HEK293 (cell line): ENCODE results near the gene TSPAN2.

ENCODE experiments used
- CTCF ChIA-PET: fragments of 350-600 bp; formaldehyde crosslinking; extraction: SDS; loops from one replicate; lab custom pipeline; 2021; ENCODE audit warnings: antibody characterized with exemption; lab: Yijun Ruan, JAX
- POLR2A ChIA-PET: fragments of 300-600 bp; formaldehyde crosslinking; extraction: SDS; loops from one replicate; lab custom pipeline; 2020; ENCODE audit warnings: antibody characterized with exemption, inconsistent platforms; lab: Yijun Ruan, JAX
- H3K27ac ChIP-seq: fragments of 200-500 bp; sonication (Bioruptor generic); 2 replicates; pipeline ENCODE4 v1.5.1; 2014; ENCODE audit warnings: low read depth, low read length, control low read depth, inconsistent platforms; ENCODE audit errors: extremely low read depth
- H3K36me3 ChIP-seq, 2 experiments: fragments of 200-500 bp in 1 of 2; sonication (Bioruptor generic) in 1 of 2; 1 replicate in 1 of 2; 2 replicates in 1 of 2; pipeline ENCODE4 v1.5.1; 2014 to 2017; ENCODE audit warnings: inconsistent platforms in 2 of 2, low read length in 2 of 2; ENCODE audit not compliant: control insufficient read depth in 2 of 2, insufficient read depth in 1 of 2
- H3K4me1 ChIP-seq: fragments of 200-500 bp; sonication (Bioruptor generic); 2 replicates; pipeline ENCODE4 v1.5.1; 2014; ENCODE audit warnings: mild to moderate bottlenecking, low read length, inconsistent platforms; ENCODE audit not compliant: control insufficient read depth, insufficient read depth
- H3K4me3 ChIP-seq: 2 replicates; pipeline ENCODE4 v1.5.1; 2011; ENCODE audit warnings: low read depth, mild to moderate bottlenecking, control low read depth, low read length, moderate library complexity
- H3K9me3 ChIP-seq: fragments of 200-500 bp; sonication (Bioruptor generic); 2 replicates; pipeline ENCODE4 v1.5.1; 2014; ENCODE audit warnings: low read depth, low read length, inconsistent platforms; ENCODE audit not compliant: control insufficient read depth, insufficient read depth
- BCL11A ChIP-seq: fragments of 450-650 bp; formaldehyde crosslinking; IDR thresholded peaks from 2 replicates; pipeline ENCODE4 v1.5.1; 2016; ENCODE audit warnings: low read depth, missing biosample characterization, missing genetic modification characterization
- BCL11B ChIP-seq: fragments of 450-650 bp; formaldehyde crosslinking; IDR thresholded peaks from 2 replicates; pipeline ENCODE4 v1.5.1; 2016; ENCODE audit warnings: low read depth, missing biosample characterization, missing genetic modification characterization
- GFI1B ChIP-seq: fragments of 450-650 bp; formaldehyde crosslinking; IDR thresholded peaks from 2 replicates; pipeline ENCODE4 v1.5.1; 2016; ENCODE audit warnings: missing biosample characterization, missing genetic modification characterization
- GLI2 ChIP-seq: fragments of 450-650 bp; formaldehyde crosslinking; IDR thresholded peaks from 2 replicates; pipeline ENCODE4; 2017; ENCODE audit warnings: missing biosample characterization, missing genetic modification characterization, low read depth, borderline replicate concordance
- KLF8 ChIP-seq: fragments of 450-650 bp; formaldehyde crosslinking; IDR thresholded peaks from 2 replicates; pipeline ENCODE4 v1.5.1; 2016; ENCODE audit warnings: missing biosample characterization, missing genetic modification characterization
- MZF1 ChIP-seq: fragments of 450-650 bp; formaldehyde crosslinking; IDR thresholded peaks from 2 replicates; pipeline ENCODE4 v1.5.1; 2017; ENCODE audit warnings: missing biosample characterization, missing genetic modification characterization, borderline replicate concordance
- OSR2 ChIP-seq: fragments of 450-650 bp; formaldehyde crosslinking; IDR thresholded peaks from 2 replicates; pipeline ENCODE4 v1.5.1; 2016; ENCODE audit warnings: missing biosample characterization, missing genetic modification characterization
- WT1 ChIP-seq: fragments of 450-650 bp; formaldehyde crosslinking; IDR thresholded peaks from 2 replicates; pipeline ENCODE4 v1.5.1; 2016; ENCODE audit warnings: missing biosample characterization, missing genetic modification characterization
- YY2 ChIP-seq: fragments of 450-650 bp; formaldehyde crosslinking; IDR thresholded peaks from 2 replicates; pipeline ENCODE4 v1.5.1; 2016; ENCODE audit warnings: missing biosample characterization, missing genetic modification characterization
- ZNF132 ChIP-seq: fragments of 450-650 bp; formaldehyde crosslinking; IDR thresholded peaks from 2 replicates; pipeline ENCODE4 v1.5.1; 2017; ENCODE audit warnings: missing biosample characterization, missing genetic modification characterization, borderline replicate concordance
- ZNF175 ChIP-seq: fragments of 450-650 bp; formaldehyde crosslinking; IDR thresholded peaks from 2 replicates; pipeline ENCODE4 v1.5.1; 2016; ENCODE audit warnings: missing biosample characterization, missing genetic modification characterization
- ZNF202 ChIP-seq: fragments of 450-650 bp; formaldehyde crosslinking; IDR thresholded peaks from 2 replicates; pipeline ENCODE4 v1.5.1; 2016; ENCODE audit warnings: missing biosample characterization, missing genetic modification characterization, borderline replicate concordance
- ZNF221 ChIP-seq: fragments of 450-650 bp; formaldehyde crosslinking; IDR thresholded peaks from 2 replicates; pipeline ENCODE4 v1.5.1; 2017; ENCODE audit warnings: missing biosample characterization, missing genetic modification characterization, borderline replicate concordance
- ZNF23 ChIP-seq: fragments of 450-650 bp; formaldehyde crosslinking; IDR thresholded peaks from 2 replicates; pipeline ENCODE4 v1.5.1; 2016; ENCODE audit warnings: missing biosample characterization, missing genetic modification characterization, borderline replicate concordance
- ZNF302 ChIP-seq: fragments of 450-650 bp; formaldehyde crosslinking; IDR thresholded peaks from 2 replicates; pipeline ENCODE4 v1.5.1; 2016; ENCODE audit warnings: missing biosample characterization, missing genetic modification characterization, low read depth
- ZNF433 ChIP-seq: fragments of 450-650 bp; formaldehyde crosslinking; IDR thresholded peaks from 2 replicates; pipeline ENCODE4 v1.5.1; 2016; ENCODE audit warnings: missing biosample characterization, missing genetic modification characterization, low read depth
- ZNF501 ChIP-seq: fragments of 450-650 bp; formaldehyde crosslinking; IDR thresholded peaks from 2 replicates; pipeline ENCODE4 v1.5.1; 2016; ENCODE audit warnings: missing biosample characterization, missing genetic modification characterization
- ZNF549 ChIP-seq: fragments of 450-650 bp; IDR thresholded peaks from 2 replicates; pipeline ENCODE4 v1.5.1; 2018; ENCODE audit warnings: missing biosample characterization, missing genetic modification characterization, mild to moderate bottlenecking, inconsistent platforms, moderate library complexity
- ZNF585B ChIP-seq: fragments of 450-650 bp; formaldehyde crosslinking; IDR thresholded peaks from 2 replicates; pipeline ENCODE4 v1.5.1; 2016; ENCODE audit warnings: missing biosample characterization, missing genetic modification characterization
- ZNF621 ChIP-seq: fragments of 450-650 bp; formaldehyde crosslinking; IDR thresholded peaks from 2 replicates; pipeline ENCODE4 v1.5.1; 2017; ENCODE audit warnings: missing biosample characterization, missing genetic modification characterization
- ZNF623 ChIP-seq: fragments of 450-650 bp; formaldehyde crosslinking; IDR thresholded peaks from 2 replicates; pipeline ENCODE4 v1.5.1; 2016; ENCODE audit warnings: missing biosample characterization, missing genetic modification characterization
- ZNF830 ChIP-seq: fragments of 450-650 bp; IDR thresholded peaks from 2 replicates; pipeline ENCODE4 v1.5.0; 2018; ENCODE audit warnings: missing biosample characterization, missing genetic modification characterization, low read depth, mild to moderate bottlenecking, moderate library complexity
- ZSCAN30 ChIP-seq: fragments of 450-650 bp; IDR thresholded peaks from 2 replicates; pipeline ENCODE4 v1.5.1; 2018; ENCODE audit warnings: missing biosample characterization, mild to moderate bottlenecking, missing genetic modification characterization, moderate library complexity
- TF ChIP-seq, protein P1 (sequence below): fragments of 450-650 bp; formaldehyde crosslinking; IDR thresholded peaks from 2 replicates; pipeline ENCODE4 v1.5.1; 2016; ENCODE audit warnings: missing biosample characterization, missing genetic modification characterization
- TF ChIP-seq, protein P2 (sequence below): fragments of 450-650 bp; formaldehyde crosslinking; IDR thresholded peaks from 2 replicates; pipeline ENCODE4 v1.5.1; 2016; ENCODE audit warnings: missing biosample characterization, missing genetic modification characterization
- TF ChIP-seq, protein P3 (sequence below): fragments of 450-650 bp; formaldehyde crosslinking; IDR thresholded peaks from 2 replicates; pipeline ENCODE4 v1.5.1; 2016; ENCODE audit warnings: missing biosample characterization, missing genetic modification characterization

TSPAN2 gene

DNA sequence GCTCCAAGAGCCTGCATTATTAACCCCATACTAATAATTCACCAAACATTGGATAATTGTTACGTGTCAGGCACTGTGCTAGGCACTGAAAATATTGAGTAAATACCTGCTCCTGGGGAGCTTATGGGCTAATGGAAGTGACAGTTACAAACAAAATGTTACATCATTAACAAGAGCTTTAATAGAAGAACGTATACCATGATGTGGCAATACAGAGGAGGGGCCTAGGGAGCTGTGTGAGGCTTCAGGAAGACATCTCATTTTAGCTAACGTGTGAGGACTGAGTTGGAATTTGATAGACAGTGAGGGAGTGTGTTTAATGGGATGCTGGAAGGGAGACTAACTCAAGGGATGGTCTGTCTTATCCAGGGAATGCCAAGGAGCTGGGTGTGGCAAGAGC, 16.5 kb upstream of the TSPAN2 start:
- H3K27ac ChIP-seq, result no peak overlapping the region
- H3K4me3 ChIP-seq, result no peak overlapping the region
- POLR2A ChIA-PET, result interaction anchor here (1.1 kb wide), 1 partner anchor 49 kb away, joined by 5 read pairs; no protein-coding TSS in a partner anchor
- H3K36me3 ChIP-seq, result no peaks in the 10 kb centered on the region
- CTCF ChIA-PET, result interaction anchor here (0.6 kb wide), 1 partner anchor 467 kb away, joined by 4 read pairs; no protein-coding TSS in a partner anchor
- no peaks in the 10 kb centered on the region for H3K4me1 ChIP-seq
- H3K9me3 ChIP-seq, result no peaks in the 10 kb centered on the region
- TF ChIP-seq ZNF585B (tag by site-specific recombination) (no peak), ZSCAN30 (tag by site-specific recombination) (no peak), BCL11B (no peak), WT1 (no peak), ZNF23 (no peak), YY2 (tag by site-specific recombination) (no peak)
- TF ChIP-seq, protein P1, sequence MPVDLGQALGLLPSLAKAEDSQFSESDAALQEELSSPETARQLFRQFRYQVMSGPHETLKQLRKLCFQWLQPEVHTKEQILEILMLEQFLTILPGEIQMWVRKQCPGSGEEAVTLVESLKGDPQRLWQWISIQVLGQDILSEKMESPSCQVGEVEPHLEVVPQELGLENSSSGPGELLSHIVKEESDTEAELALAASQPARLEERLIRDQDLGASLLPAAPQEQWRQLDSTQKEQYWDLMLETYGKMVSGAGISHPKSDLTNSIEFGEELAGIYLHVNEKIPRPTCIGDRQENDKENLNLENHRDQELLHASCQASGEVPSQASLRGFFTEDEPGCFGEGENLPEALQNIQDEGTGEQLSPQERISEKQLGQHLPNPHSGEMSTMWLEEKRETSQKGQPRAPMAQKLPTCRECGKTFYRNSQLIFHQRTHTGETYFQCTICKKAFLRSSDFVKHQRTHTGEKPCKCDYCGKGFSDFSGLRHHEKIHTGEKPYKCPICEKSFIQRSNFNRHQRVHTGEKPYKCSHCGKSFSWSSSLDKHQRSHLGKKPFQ (tag by site-specific recombination), result no peak

DNA sequence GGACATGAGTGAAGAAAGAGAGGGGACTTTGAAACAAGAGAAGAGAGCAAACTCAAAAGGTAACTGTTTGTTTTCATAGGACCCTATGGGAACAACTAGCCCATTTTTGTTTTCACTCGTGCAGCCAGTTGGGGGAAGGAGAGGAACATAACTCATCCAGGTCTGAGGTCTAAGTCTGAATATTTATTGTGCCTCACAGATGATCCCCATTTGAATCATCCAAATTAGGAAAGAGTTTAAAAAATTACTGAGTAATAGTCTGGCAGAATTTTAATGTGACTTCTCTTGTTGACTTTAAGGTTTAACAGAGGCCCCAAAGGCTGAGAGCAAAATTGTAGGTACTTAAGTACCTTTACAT, 10.4 kb upstream of the TSPAN2 start:
- Histone ChIP-seq H3K4me3 (no peak overlapping the region), H3K36me3 (no peaks in the 10 kb centered on the region), H3K4me1 (no peaks in the 10 kb centered on the region), H3K9me3 (no peaks in the 10 kb centered on the region), H3K27ac (no peak overlapping the region)
- ChIA-PET POLR2A (no interaction called here), CTCF (interaction anchor here (0.7 to 1.5 kb wide), 2 partner anchors 13 to 431 kb away, joined by 3 to 4 read pairs; no protein-coding TSS in a partner anchor)
- TF ChIP-seq GFI1B, result no peak
- TF ChIP-seq, protein P2, sequence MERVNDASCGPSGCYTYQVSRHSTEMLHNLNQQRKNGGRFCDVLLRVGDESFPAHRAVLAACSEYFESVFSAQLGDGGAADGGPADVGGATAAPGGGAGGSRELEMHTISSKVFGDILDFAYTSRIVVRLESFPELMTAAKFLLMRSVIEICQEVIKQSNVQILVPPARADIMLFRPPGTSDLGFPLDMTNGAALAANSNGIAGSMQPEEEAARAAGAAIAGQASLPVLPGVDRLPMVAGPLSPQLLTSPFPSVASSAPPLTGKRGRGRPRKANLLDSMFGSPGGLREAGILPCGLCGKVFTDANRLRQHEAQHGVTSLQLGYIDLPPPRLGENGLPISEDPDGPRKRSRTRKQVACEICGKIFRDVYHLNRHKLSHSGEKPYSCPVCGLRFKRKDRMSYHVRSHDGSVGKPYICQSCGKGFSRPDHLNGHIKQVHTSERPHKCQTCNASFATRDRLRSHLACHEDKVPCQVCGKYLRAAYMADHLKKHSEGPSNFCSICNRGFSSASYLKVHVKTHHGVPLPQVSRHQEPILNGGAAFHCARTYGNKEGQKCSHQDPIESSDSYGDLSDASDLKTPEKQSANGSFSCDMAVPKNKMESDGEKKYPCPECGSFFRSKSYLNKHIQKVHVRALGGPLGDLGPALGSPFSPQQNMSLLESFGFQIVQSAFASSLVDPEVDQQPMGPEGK (tag by site-specific recombination), result no peak
- no peak for TF ChIP-seq ZNF433 (tag by site-specific recombination)
- TF ChIP-seq ZNF202, result no peak
- no peak for TF ChIP-seq BCL11A (tag by site-specific recombination)
- no peak for TF ChIP-seq ZNF621 (tag by site-specific recombination)
- TF ChIP-seq GLI2 (tag by site-specific recombination), result no peak
- no peak for TF ChIP-seq OSR2 (tag by site-specific recombination)
- TF ChIP-seq ZNF302, result no peak
- TF ChIP-seq WT1, result no peak
- TF ChIP-seq ZNF132, result no peak
- no peak for TF ChIP-seq ZNF221
- no peak for TF ChIP-seq ZNF175 (tag by site-specific recombination)
- no peak for TF ChIP-seq ZNF623
- no peak for TF ChIP-seq KLF8 (tag by site-specific recombination)
- TF ChIP-seq ZNF830 (tag by site-specific recombination), result no peak
- no peak for TF ChIP-seq ZNF549 (tag by site-specific recombination)
- TF ChIP-seq MZF1 (tag by site-specific recombination), result no peak; the same call in 1 of the 2 replicates
- TF ChIP-seq ZNF501 (tag by site-specific recombination), result no peak
- TF ChIP-seq, protein P3, sequence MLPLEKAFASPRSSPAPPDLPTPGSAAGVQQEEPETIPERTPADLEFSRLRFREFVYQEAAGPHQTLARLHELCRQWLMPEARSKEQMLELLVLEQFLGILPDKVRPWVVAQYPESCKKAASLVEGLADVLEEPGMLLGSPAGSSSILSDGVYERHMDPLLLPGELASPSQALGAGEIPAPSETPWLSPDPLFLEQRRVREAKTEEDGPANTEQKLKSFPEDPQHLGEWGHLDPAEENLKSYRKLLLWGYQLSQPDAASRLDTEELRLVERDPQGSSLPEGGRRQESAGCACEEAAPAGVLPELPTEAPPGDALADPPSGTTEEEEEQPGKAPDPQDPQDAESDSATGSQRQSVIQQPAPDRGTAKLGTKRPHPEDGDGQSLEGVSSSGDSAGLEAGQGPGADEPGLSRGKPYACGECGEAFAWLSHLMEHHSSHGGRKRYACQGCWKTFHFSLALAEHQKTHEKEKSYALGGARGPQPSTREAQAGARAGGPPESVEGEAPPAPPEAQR (tag by site-specific recombination), result no peak
